Keratinocyte (primary cell): ENCODE results near the gene CERK. TPM values are rescaled to one million over a fixed set of nuclear protein-coding genes. Genes with fewer than 3 reads are reported as not detected.

Experiments
- DNase-seq: peaks from one replicate; pipeline ENCODE4 v3.0.0-alpha.2; 2011; ENCODE audit warnings: low read depth, missing footprints, low spot score
- FAIRE-seq: peaks from 2 replicates; lab custom pipeline; 2011; peaks lifted over from hg19 to GRCh38; lab: Jason Lieb, UNC
- H2AFZ ChIP-seq: 2 replicates; pipeline ENCODE4 v1.6.0; 2012; ENCODE audit warnings: low read length, control low read depth, inconsistent platforms; ENCODE audit not compliant: control insufficient read depth
- H3K27ac ChIP-seq: 2 replicates; pipeline ENCODE4 v1.5.1; 2011; ENCODE audit warnings: low read length; ENCODE audit not compliant: control insufficient read depth, insufficient read depth
- H3K27me3 ChIP-seq: 3 replicates; pipeline ENCODE4 v1.6.0; 2011; ENCODE audit warnings: low read length; ENCODE audit not compliant: control insufficient read depth, insufficient read depth; ENCODE audit errors: extremely low read depth
- H3K36me3 ChIP-seq, 2 experiments: 2 replicates in 1 of 2; 3 replicates in 1 of 2; pipeline ENCODE4 v1.5.1; 2011; ENCODE audit warnings: low read length in 2 of 2, mild to moderate bottlenecking in 1 of 2; ENCODE audit not compliant: control insufficient read depth in 2 of 2, insufficient read depth in 2 of 2; ENCODE audit errors: extremely low read depth in 1 of 2
- H3K4me1 ChIP-seq: 3 replicates; pipeline ENCODE4 v1.5.1; 2011; ENCODE audit warnings: low read length; ENCODE audit not compliant: control insufficient read depth, insufficient read depth; ENCODE audit errors: extremely low read depth
- H3K4me2 ChIP-seq: 3 replicates; pipeline ENCODE4 v1.6.0; 2011; ENCODE audit warnings: low read depth, low read length; ENCODE audit not compliant: control insufficient read depth, insufficient read depth; ENCODE audit errors: extremely low read depth
- H3K4me3 ChIP-seq, 3 experiments: fragments of 200-600 bp in 1 of 3; sonication (generic) in 1 of 3; 2 replicates in 2 of 3; 3 replicates in 1 of 3; pipeline ENCODE4 v1.5.1; 2011 to 2016; ENCODE audit warnings: low read length in 3 of 3, mild to moderate bottlenecking in 3 of 3, control low read depth in 2 of 3, inconsistent platforms in 1 of 3, low read depth in 1 of 3, mixed read lengths in 1 of 3, mixed run types in 1 of 3, moderate library complexity in 1 of 3; ENCODE audit not compliant: control insufficient read depth in 2 of 3, insufficient read depth in 2 of 3; ENCODE audit errors: extremely low read depth in 1 of 3
- H3K79me2 ChIP-seq: 2 replicates; pipeline ENCODE4 v1.6.0; 2012; ENCODE audit warnings: low read length; ENCODE audit not compliant: control insufficient read depth, insufficient read depth
- H3K9ac ChIP-seq: 3 replicates; pipeline ENCODE4 v1.6.0; 2011; ENCODE audit warnings: low read length; ENCODE audit not compliant: control insufficient read depth, insufficient read depth; ENCODE audit errors: extremely low read depth
- H3K9me1 ChIP-seq: 3 replicates; pipeline ENCODE4 v1.6.0; 2011; ENCODE audit warnings: low read length; ENCODE audit not compliant: control insufficient read depth, insufficient read depth; ENCODE audit errors: extremely low read depth
- H3K9me3 ChIP-seq: 2 replicates; pipeline ENCODE4 v1.5.1; 2012; ENCODE audit warnings: low read depth, low read length; ENCODE audit not compliant: control insufficient read depth
- H4K20me1 ChIP-seq: 3 replicates; pipeline ENCODE4 v1.6.0; 2011; ENCODE audit warnings: low read length; ENCODE audit not compliant: control insufficient read depth, insufficient read depth; ENCODE audit errors: extremely low read depth
- EZH2 ChIP-seq: IDR thresholded peaks from one replicate; pipeline ENCODE4 v1.6.1; 2012; ENCODE audit warnings: inconsistent platforms, mild to moderate bottlenecking, low read length, moderate library complexity
- dilution Hi-C: fragments of 300-500 bp; cut with MboI; formaldehyde crosslinking; loops from one replicate; pipeline ENCODE4 v1.7.0; 2020; ENCODE audit warnings: low sequenced_read_pairs; ENCODE audit not compliant: extremely low pct_ligation_motif_present
- polyA plus RNA-seq, 5 experiments: library from polyadenylated mRNA; depleted of rRNA in 3 of 5; stranded (reverse) in 3 of 5; stranded (forward) in 1 of 5; unstranded in 1 of 5; fragments of >200 nt; gene quantifications; 1 replicate in 1 of 5; 2 replicates in 3 of 5; 3 replicates in 1 of 5; pipeline versions ENCODE4 v1.2.1 to v1.2.3, GENCODE V29; 2011 to 2012; ENCODE audit warnings: missing spikeins in 2 of 5, low read depth in 1 of 5, low replicate concordance in 1 of 5
- TF ChIP-seq, protein P1 (sequence below), 3 experiments: IDR thresholded peaks in 1 of 3; conservative IDR thresholded peaks in 1 of 3; optimal IDR thresholded peaks in 1 of 3; 2 replicates in 2 of 3; 3 replicates in 1 of 3; pipeline versions ENCODE3 to v1.5.1; 2011; ENCODE audit warnings: low read length in 3 of 3, mild to moderate bottlenecking in 3 of 3, moderate library complexity in 2 of 3, control low read depth in 1 of 3, inconsistent platforms in 1 of 3; ENCODE audit not compliant: insufficient read depth in 2 of 3; ENCODE audit errors: extremely low read depth in 1 of 3

The CERK gene
- polyA plus RNA-seq, 1 donor (not counting 4 experiments of a cell fraction or from before 2014, with no cell fraction given), result 11.9 TPM

GRCh38 chr22:46742576-46743221 lies 4.6 kb upstream of the CERK start:
- no peak for TF ChIP-seq EZH2
- TF ChIP-seq, protein P1, sequence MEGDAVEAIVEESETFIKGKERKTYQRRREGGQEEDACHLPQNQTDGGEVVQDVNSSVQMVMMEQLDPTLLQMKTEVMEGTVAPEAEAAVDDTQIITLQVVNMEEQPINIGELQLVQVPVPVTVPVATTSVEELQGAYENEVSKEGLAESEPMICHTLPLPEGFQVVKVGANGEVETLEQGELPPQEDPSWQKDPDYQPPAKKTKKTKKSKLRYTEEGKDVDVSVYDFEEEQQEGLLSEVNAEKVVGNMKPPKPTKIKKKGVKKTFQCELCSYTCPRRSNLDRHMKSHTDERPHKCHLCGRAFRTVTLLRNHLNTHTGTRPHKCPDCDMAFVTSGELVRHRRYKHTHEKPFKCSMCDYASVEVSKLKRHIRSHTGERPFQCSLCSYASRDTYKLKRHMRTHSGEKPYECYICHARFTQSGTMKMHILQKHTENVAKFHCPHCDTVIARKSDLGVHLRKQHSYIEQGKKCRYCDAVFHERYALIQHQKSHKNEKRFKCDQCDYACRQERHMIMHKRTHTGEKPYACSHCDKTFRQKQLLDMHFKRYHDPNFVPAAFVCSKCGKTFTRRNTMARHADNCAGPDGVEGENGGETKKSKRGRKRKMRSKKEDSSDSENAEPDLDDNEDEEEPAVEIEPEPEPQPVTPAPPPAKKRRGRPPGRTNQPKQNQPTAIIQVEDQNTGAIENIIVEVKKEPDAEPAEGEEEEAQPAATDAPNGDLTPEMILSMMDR (optimal IDR thresholded peaks at IDR 0.05 in 1 of 3, IDR thresholded peaks at IDR 0.05 in 1 of 3, conservative IDR thresholded peaks at IDR 0.05 in 1 of 3; ENCODE audit: extremely low read depth in 1 of 3, insufficient read depth in 2 of 3, low read length in 3 of 3), result no peak
- peaks cover 12% of the 10 kb centered on the region for H3K4me1 ChIP-seq
- H3K9me1 ChIP-seq, result no peaks in the 10 kb centered on the region
- H3K9ac ChIP-seq, result no peak overlapping the region
- dilution Hi-C loops, result no loop called here
- DNase-seq, result no peak
- H3K4me3 ChIP-seq, result no peak overlapping the region
- no peak overlapping the region for H3K27ac ChIP-seq
- H3K4me2 ChIP-seq, result no peak overlapping the region
- no peak overlapping the region for H2AFZ ChIP-seq
- no peaks in the 10 kb centered on the region for H4K20me1 ChIP-seq
- no peaks in the 10 kb centered on the region for H3K79me2 ChIP-seq
- H3K27me3 ChIP-seq, result peaks cover 6% of the 10 kb centered on the region
- H3K36me3 ChIP-seq, result no peaks in the 10 kb centered on the region
- no peaks in the 10 kb centered on the region for H3K9me3 ChIP-seq
- FAIRE-seq, result no peak

- FAIRE-seq (no peak), DNase-seq (no peak)
- no peak overlapping the region for H3K27ac ChIP-seq
- dilution Hi-C loops, result no loop called here
- H3K9me3 ChIP-seq, result no peaks in the 10 kb centered on the region
- peaks cover 15% of the 10 kb centered on the region for H3K4me1 ChIP-seq
- H3K4me3 ChIP-seq, result no peak overlapping the region
- H2AFZ ChIP-seq, result no peak overlapping the region
- H3K27me3 ChIP-seq, result peaks cover 5% of the 10 kb centered on the region
- no peaks in the 10 kb centered on the region for H3K36me3 ChIP-seq
- no peaks in the 10 kb centered on the region for H4K20me1 ChIP-seq
- no peak for TF ChIP-seq EZH2
- TF ChIP-seq, protein P1 (optimal IDR thresholded peaks at IDR 0.05 in 1 of 3, IDR thresholded peaks at IDR 0.05 in 1 of 3, conservative IDR thresholded peaks at IDR 0.05 in 1 of 3; ENCODE audit: extremely low read depth in 1 of 3, insufficient read depth in 2 of 3, low read length in 3 of 3), result no peak
- H3K79me2 ChIP-seq, result peaks cover 2% of the 10 kb centered on the region
- no peak overlapping the region for H3K9ac ChIP-seq
- H3K9me1 ChIP-seq, result no peaks in the 10 kb centered on the region
- H3K4me2 ChIP-seq, result no peak overlapping the region
These were observed 4.0 kb upstream of the CERK start for GRCh38 chr22:46741974-46742519.
